ENCODE results near the gene TULP1.
A peak's percentile ranks its signal among the peaks of the same experiment; 100 is the strongest.
"Not testable (repeated sequence)": the region's sequence is repeated elsewhere in the genome, so short reads cannot be mapped to it uniquely, and the experiment has no call there.

TULP1 gene

DNA sequence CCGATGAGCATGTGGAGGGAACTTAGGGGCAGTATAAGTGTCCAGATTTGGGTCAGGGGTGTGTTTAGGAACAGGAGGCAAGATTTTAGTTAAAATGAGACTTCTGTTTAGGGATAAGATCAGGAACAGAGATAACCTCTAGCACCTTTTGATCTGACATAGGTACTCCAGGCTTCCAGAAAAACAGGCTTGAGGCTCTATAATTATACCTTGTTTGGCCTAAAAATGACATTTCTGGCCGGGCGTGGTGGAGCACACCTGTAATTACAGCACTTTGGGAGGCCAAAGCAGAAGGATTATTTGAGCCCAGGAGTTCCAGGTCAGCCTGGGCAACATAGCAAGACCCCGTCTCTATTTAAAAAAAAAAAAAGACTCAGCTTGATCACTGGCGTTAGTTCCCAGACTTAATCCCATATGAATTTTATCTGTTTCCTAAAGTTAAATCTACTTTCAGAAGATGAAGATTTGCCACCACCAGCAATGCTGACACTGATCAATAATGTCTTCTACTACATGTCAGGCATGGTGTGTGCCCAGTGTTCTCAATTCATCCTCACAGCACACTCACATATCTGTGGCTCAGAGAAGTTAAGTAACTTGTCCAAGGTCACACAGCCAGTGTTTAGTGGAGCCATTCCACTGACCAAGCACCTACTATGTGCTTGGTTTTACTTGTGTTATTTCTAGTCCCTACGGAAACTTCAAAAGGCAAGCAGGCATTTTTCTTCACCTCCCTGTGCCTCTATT is 6.0 kb upstream of the TULP1 start:
- no peak overlapping the region for H3K4me3 ChIP-seq (ENCODE audit: low read depth, low read length)
- TF ChIP-seq POLR2A (IDR thresholded peaks at IDR 0.05; ENCODE audit: extremely low read depth, insufficient read length), result no peak
- TF ChIP-seq, protein P1, sequence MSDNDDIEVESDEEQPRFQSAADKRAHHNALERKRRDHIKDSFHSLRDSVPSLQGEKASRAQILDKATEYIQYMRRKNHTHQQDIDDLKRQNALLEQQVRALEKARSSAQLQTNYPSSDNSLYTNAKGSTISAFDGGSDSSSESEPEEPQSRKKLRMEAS (IDR thresholded peaks at IDR 0.05; ENCODE audit: low read depth, low read length), result no peak
- no peak for TF ChIP-seq MYC (IDR thresholded peaks at IDR 0.05; ENCODE audit: low read depth, low read length)
- no peak for TF ChIP-seq CTCF (IDR thresholded peaks at IDR 0.05; ENCODE audit: low read depth, low read length)
- DNase-seq (ENCODE audit: low read depth), result no peak

GRCh38 chr6:35517978-35518377 is 5.3 kb upstream of the TULP1 start:
- peak; percentile 24 for DNase-seq (ENCODE audit: low read depth)
- H3K4me3 ChIP-seq (ENCODE audit: low read depth, low read length), result not testable (repeated sequence)

DNA sequence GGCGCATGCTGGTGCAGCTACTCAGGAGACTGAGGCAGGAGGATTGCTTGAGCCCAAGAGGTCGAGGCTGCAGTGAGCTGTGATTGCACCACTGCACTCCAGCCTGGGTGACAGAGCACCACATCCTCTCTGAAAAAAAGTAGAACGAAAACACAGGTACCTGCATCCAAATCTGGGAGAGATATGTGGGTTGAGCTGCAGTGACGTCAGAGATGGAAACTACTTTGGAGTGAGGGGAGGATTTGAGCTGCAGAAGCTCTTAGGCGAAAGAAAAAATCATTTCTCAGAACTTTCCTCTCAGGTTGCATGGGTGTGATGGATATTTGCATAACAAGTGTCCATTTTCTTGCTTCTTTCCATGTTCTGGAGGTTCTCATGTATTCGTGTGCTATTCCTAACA is 4.0 kb upstream of the TULP1 start:
- DNase-seq (ENCODE audit: low read depth), result no peak
- H3K4me3 ChIP-seq (ENCODE audit: low read depth, low read length), result no peak overlapping the region
- no peak for TF ChIP-seq CTCF (IDR thresholded peaks at IDR 0.05; ENCODE audit: low read depth, low read length)
- TF ChIP-seq MYC (IDR thresholded peaks at IDR 0.05; ENCODE audit: low read depth, low read length), result no peak
- TF ChIP-seq POLR2A (IDR thresholded peaks at IDR 0.05; ENCODE audit: extremely low read depth, insufficient read length), result no peak

DNA sequence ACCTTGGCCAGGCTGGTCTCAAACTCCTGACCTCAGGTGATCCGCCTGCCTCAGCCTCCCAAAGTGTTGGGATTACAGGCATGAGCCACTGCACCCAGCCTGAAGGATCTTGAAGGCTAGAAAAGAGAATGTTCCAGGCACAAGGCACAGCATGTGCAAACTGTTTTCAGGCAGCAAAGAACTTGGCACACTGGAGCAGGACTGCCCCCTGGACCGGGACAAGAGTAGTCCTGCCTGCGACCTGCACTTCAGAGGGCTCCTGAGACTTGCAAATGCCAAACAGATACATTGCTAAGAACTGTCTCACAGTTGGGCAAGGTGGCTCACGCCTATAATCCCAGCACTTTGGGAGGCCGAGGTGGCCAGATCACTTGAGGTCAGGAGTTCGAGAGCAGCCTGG is 3.2 kb upstream of the TULP1 start:
- DNase-seq (ENCODE audit: low read depth), result peak; percentile 34
- not testable (repeated sequence) for H3K4me3 ChIP-seq (ENCODE audit: low read depth, low read length)

GRCh38 chr6:35514587-35514986 is 1.9 kb upstream of the TULP1 start:
- no peak for DNase-seq (ENCODE audit: low read depth)
- no peak overlapping the region for H3K4me3 ChIP-seq (ENCODE audit: low read depth, low read length)
- TF ChIP-seq POLR2A (IDR thresholded peaks at IDR 0.05; ENCODE audit: extremely low read depth, insufficient read length) (no peak), MYC (IDR thresholded peaks at IDR 0.05; ENCODE audit: low read depth, low read length) (no peak), CTCF (IDR thresholded peaks at IDR 0.05; ENCODE audit: low read depth, low read length) (no peak)
- TF ChIP-seq, protein P1 (IDR thresholded peaks at IDR 0.05; ENCODE audit: low read depth, low read length), result no peak

DNA sequence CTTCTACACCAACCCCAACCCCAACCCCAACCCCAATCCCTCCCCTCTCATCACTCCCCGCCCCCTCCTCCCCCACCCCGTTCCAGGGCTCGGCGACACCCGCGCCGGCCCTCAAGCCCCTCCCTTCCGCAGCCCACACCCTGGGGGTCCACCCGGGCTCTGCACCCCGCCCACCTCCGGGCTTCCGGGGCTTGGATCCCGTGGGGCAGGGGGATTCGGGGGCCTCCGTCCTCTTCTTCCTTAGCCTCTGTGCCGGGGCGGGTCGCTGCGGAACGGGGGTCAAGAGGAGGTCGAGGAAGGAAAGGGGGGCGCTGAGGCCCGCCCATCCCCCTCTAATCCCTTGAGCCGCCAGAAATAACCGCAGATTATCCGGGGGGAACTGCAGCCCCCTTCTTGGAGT is 690 bp downstream of the TULP1 start:
- no peak for DNase-seq (ENCODE audit: low read depth)
- TF ChIP-seq, protein P1 (IDR thresholded peaks at IDR 0.05; ENCODE audit: low read depth, low read length), result no peak
- TF ChIP-seq CTCF (IDR thresholded peaks at IDR 0.05; ENCODE audit: low read depth, low read length) (no peak), MYC (IDR thresholded peaks at IDR 0.05; ENCODE audit: low read depth, low read length) (no peak), POLR2A (IDR thresholded peaks at IDR 0.05; ENCODE audit: extremely low read depth, insufficient read length) (no peak)
- H3K4me3 ChIP-seq (ENCODE audit: low read depth, low read length), result no peak overlapping the region

- TF ChIP-seq CTCF (IDR thresholded peaks at IDR 0.05; ENCODE audit: low read depth, low read length) (no peak), POLR2A (IDR thresholded peaks at IDR 0.05; ENCODE audit: extremely low read depth, insufficient read length) (no peak), MYC (IDR thresholded peaks at IDR 0.05; ENCODE audit: low read depth, low read length) (no peak)
- TF ChIP-seq, protein P1 (IDR thresholded peaks at IDR 0.05; ENCODE audit: low read depth, low read length), result no peak
- DNase-seq (ENCODE audit: low read depth), result no peak
- H3K4me3 ChIP-seq (ENCODE audit: low read depth, low read length), result no peak overlapping the region
These were observed 1.1 kb downstream of the TULP1 start for GRCh38 chr6:35511562-35511941.

Data from NB4 (cell line).